Skeletal muscle satellite cell (primary cell): Measurements from ENCODE around the gene CTU2.

Experiments used
- H3K27me3 ChIP-seq: 2 replicates; pipeline ENCODE4 v1.7.0; 2013; ENCODE audit warnings: low read length; ENCODE audit not compliant: control insufficient read depth, insufficient read depth
- H3K36me3 ChIP-seq: 2 replicates; pipeline ENCODE4 v1.7.0; 2013; ENCODE audit warnings: mild to moderate bottlenecking, control low read depth, low read length; ENCODE audit not compliant: insufficient read depth
- H3K4me1 ChIP-seq: 2 replicates; pipeline ENCODE4 v1.7.0; 2013; ENCODE audit warnings: low read length; ENCODE audit not compliant: control insufficient read depth, insufficient read depth
- H3K4me2 ChIP-seq: 2 replicates; pipeline ENCODE4 v1.7.0; 2013; ENCODE audit warnings: mild to moderate bottlenecking, low read length
- H3K4me3 ChIP-seq: 2 replicates; pipeline ENCODE4 v1.7.0; 2013; ENCODE audit warnings: low read length
- H3K9ac ChIP-seq: 2 replicates; pipeline ENCODE4 v1.7.0; 2013; ENCODE audit warnings: mild to moderate bottlenecking, low read depth, low read length, moderate library complexity
- H3K9me3 ChIP-seq: replicated peaks from 2 replicates; pipeline ENCODE4 v1.7.0; 2013; ENCODE audit warnings: mild to moderate bottlenecking, control low read depth, low read length

Gene CTU2

DNA sequence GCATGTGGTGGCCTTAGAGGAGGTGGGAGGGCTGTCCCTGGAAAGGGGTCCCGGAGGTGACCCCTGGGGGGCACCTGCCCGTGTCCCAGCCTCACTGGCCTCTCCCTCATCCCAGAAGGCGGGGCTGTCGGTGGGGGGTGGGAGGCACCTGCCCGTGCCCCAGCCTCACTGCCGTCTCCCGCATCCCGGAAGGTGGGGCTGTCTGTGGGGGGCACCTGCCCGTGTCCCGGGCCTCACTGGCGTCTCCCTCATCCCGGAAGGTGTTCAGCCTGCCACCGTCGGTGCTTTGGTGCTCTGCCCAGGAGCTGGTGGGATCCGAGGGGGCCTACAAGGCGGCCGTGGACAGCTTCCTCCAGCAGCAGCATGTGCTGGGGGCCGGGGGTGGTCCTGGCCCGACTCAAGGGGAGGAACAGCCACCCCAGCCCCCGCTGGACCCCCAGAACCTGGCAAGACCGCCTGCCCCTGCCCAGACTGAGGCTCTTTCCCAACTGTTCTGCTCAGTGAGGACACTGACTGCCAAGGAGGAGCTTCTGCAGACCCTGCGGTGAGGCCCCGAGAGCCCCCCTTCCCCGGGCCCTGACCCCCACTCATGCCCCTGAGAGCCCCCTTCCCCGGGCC, 6.2 kb downstream of the CTU2 start:
- H3K4me3 ChIP-seq, result no peak overlapping the region
- no peak overlapping the region for H3K9ac ChIP-seq
- no peak overlapping the region for H3K4me2 ChIP-seq
- H3K36me3 ChIP-seq, result peaks cover 54% of the 10 kb centered on the region
- no peaks in the 10 kb centered on the region for H3K9me3 ChIP-seq
- H3K4me1 ChIP-seq, result peaks cover 1% of the 10 kb centered on the region
- no peaks in the 10 kb centered on the region for H3K27me3 ChIP-seq

DNA sequence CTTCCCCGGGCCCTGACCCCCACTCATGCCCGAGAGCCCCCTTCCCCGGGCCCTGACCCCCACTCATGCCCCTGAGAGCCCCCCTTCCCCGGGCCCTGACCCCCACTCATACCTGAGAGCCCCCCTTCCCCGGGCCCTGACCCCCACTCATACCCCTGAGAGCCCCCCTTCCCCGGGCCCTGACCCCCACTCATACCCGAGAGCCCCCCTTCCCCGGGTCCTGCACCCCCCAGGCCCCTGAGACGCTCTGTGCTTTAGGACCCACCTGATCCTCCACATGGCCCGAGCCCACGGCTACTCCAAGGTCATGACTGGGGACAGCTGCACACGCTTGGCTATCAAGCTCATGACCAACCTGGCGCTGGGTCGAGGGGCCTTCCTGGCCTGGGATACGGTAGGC, 6.8 kb downstream of the CTU2 start:
- Histone ChIP-seq H3K4me3 (no peak overlapping the region), H3K36me3 (peaks cover 60% of the 10 kb centered on the region), H3K27me3 (no peaks in the 10 kb centered on the region), H3K4me2 (no peak overlapping the region), H3K4me1 (no peaks in the 10 kb centered on the region), H3K9ac (no peak overlapping the region), H3K9me3 (no peaks in the 10 kb centered on the region)

DNA sequence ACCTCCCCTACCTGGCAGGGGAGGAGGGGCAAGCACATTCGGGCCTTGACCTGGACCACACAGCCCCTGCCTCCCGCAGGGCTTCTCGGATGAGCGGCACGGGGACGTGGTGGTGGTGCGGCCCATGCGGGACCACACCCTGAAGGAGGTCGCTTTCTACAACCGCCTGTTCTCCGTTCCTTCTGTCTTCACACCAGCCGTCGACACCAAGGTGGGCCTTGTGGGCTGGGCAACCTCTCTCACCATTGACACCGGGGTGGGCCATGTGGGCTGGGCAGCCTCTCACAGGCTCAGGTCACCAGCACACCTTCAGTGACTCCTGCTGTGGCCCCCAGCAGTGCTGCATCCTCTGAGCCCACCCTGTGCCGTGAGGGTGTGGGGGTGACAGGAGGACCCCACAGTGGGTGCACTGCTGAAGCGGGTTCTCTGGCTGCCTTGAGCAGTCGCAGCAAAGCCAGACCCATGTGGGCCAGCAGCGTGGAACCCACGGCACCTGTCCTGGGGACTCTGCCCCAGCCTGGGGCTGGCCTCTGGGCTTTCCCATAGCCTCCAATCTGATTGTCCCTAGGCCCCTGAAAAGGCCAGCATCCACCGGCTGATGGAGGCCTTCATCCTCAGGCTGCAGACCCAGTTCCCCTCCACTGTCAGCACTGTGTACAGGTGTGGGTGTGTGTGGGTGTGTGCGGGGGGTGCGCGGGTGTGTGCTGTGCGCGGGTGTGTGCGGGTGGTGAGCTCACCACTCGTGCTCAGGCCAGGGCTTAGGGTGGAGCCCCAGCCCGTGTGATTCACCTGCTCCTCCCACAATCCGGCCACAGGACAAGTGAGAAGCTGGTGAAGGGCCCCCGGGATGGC, 7.5 kb downstream of the CTU2 start:
- Histone ChIP-seq H3K36me3 (peaks cover 68% of the 10 kb centered on the region), H3K4me3 (no peak overlapping the region), H3K9ac (no peak overlapping the region), H3K4me2 (no peak overlapping the region), H3K27me3 (no peaks in the 10 kb centered on the region), H3K9me3 (no peaks in the 10 kb centered on the region), H3K4me1 (no peaks in the 10 kb centered on the region)

- no peaks in the 10 kb centered on the region for H3K4me1 ChIP-seq
- peaks cover 76% of the 10 kb centered on the region for H3K36me3 ChIP-seq
- H3K27me3 ChIP-seq, result no peaks in the 10 kb centered on the region
- H3K4me2 ChIP-seq, result no peak overlapping the region
- H3K4me3 ChIP-seq, result no peak overlapping the region
- H3K9me3 ChIP-seq, result no peaks in the 10 kb centered on the region
- H3K9ac ChIP-seq, result no peak overlapping the region
Observed at GRCh38 chr16:88714420-88715302, 8.4 kb downstream of the CTU2 start.

GRCh38 chr16:88715312-88716190, 9.2 kb downstream of the CTU2 start:
- H3K9ac ChIP-seq, result no peak overlapping the region
- no peaks in the 10 kb centered on the region for H3K4me1 ChIP-seq
- no peak overlapping the region for H3K4me2 ChIP-seq
- no peak overlapping the region for H3K4me3 ChIP-seq
- H3K36me3 ChIP-seq, result peaks cover 76% of the 10 kb centered on the region
- no peaks in the 10 kb centered on the region for H3K27me3 ChIP-seq
- H3K9me3 ChIP-seq, result no peaks in the 10 kb centered on the region

GRCh38 chr16:88716201-88716600, 9.9 kb downstream of the CTU2 start:
- no peak overlapping the region for H3K4me2 ChIP-seq
- H3K4me1 ChIP-seq, result no peaks in the 10 kb centered on the region
- no peak overlapping the region for H3K4me3 ChIP-seq
- no peaks in the 10 kb centered on the region for H3K9me3 ChIP-seq
- no peak overlapping the region for H3K9ac ChIP-seq
- no peaks in the 10 kb centered on the region for H3K27me3 ChIP-seq
- peaks cover 78% of the 10 kb centered on the region for H3K36me3 ChIP-seq

- Histone ChIP-seq H3K27me3 (no peaks in the 10 kb centered on the region), H3K9me3 (no peaks in the 10 kb centered on the region), H3K4me3 (no peak overlapping the region), H3K36me3 (peaks cover 82% of the 10 kb centered on the region), H3K4me1 (no peaks in the 10 kb centered on the region), H3K4me2 (no peak overlapping the region), H3K9ac (no peak overlapping the region)
Observed at GRCh38 chr16:88716601-88717001, 10.3 kb downstream of the CTU2 start.

GRCh38 chr16:88718178-88718577, 11.9 kb downstream of the CTU2 start:
- Histone ChIP-seq H3K9ac (no peak overlapping the region), H3K36me3 (peaks cover 96% of the 10 kb centered on the region), H3K9me3 (no peaks in the 10 kb centered on the region), H3K4me1 (no peaks in the 10 kb centered on the region), H3K4me2 (no peak overlapping the region), H3K4me3 (no peak overlapping the region), H3K27me3 (no peaks in the 10 kb centered on the region)

GRCh38 chr16:88719267-88719932, 13.1 kb downstream of the CTU2 start:
- Histone ChIP-seq H3K9me3 (no peaks in the 10 kb centered on the region), H3K36me3 (peaks cover 95% of the 10 kb centered on the region), H3K4me1 (no peaks in the 10 kb centered on the region), H3K4me3 (no peak overlapping the region), H3K4me2 (no peak overlapping the region), H3K9ac (no peak overlapping the region), H3K27me3 (no peaks in the 10 kb centered on the region)

DNA sequence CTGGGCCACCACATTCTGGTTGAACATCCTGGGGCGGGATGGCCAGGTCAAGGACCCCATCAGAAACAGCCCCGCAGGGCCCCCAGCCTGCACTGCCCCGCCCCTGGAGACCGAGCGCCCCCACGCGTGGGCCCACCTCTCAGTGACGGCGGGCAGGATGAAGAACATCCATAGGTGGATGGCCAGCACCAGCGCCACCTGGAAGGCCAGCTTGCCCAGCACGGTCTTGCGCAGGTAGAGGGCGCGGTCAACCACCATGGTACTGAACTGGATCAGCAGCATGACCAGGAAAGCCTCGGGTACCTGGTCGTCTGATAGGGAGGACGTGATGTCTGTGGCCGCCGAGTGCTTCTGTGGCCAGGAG, 13.6 kb downstream of the CTU2 start:
- peaks cover 95% of the 10 kb centered on the region for H3K36me3 ChIP-seq
- no peak overlapping the region for H3K9ac ChIP-seq
- no peaks in the 10 kb centered on the region for H3K27me3 ChIP-seq
- no peaks in the 10 kb centered on the region for H3K4me1 ChIP-seq
- H3K4me2 ChIP-seq, result no peak overlapping the region
- no peaks in the 10 kb centered on the region for H3K9me3 ChIP-seq
- no peak overlapping the region for H3K4me3 ChIP-seq
